Measurements from ENCODE around the gene KCNJ16.

Gene KCNJ16

GRCh38 chr17:70074236-70074830 lies 692 bp upstream of the KCNJ16 start:
- Histone ChIP-seq H3K4me1 (no peaks in the 10 kb centered on the region), H3K27me3 (ENCODE audit: low read depth) (no peaks in the 10 kb centered on the region), H3K36me3 (replicated peaks) (no peaks in the 10 kb centered on the region), H3K9me3 (no peaks in the 10 kb centered on the region), H3K4me3 (no peak overlapping the region)
- no peak for DNase-seq (ENCODE audit: low spot score in 2 of 2)
- in situ Hi-C loops (cut with MboI; ENCODE audit: low sequenced_read_pairs), result no loop called here

- Histone ChIP-seq H3K36me3 (replicated peaks) (no peaks in the 10 kb centered on the region), H3K27me3 (ENCODE audit: low read depth) (no peaks in the 10 kb centered on the region), H3K4me3 (no peak overlapping the region), H3K4me1 (no peaks in the 10 kb centered on the region), H3K9me3 (no peaks in the 10 kb centered on the region)
- DNase-seq (ENCODE audit: low spot score in 2 of 2), result no peak
- in situ Hi-C loops (cut with MboI; ENCODE audit: low sequenced_read_pairs), result no loop called here
These were observed 1.2 kb downstream of the KCNJ16 start for GRCh38 chr17:70076189-70076588.

GRCh38 chr17:70076831-70077230 lies 1.8 kb downstream of the KCNJ16 start:
- in situ Hi-C loops (cut with MboI; ENCODE audit: low sequenced_read_pairs), result no loop called here
- H3K27me3 ChIP-seq (ENCODE audit: low read depth), result no peaks in the 10 kb centered on the region
- H3K9me3 ChIP-seq, result no peaks in the 10 kb centered on the region
- no peak for DNase-seq (ENCODE audit: low spot score in 2 of 2)
- no peak overlapping the region for H3K4me3 ChIP-seq
- no peaks in the 10 kb centered on the region for H3K4me1 ChIP-seq
- H3K36me3 ChIP-seq (replicated peaks), result no peaks in the 10 kb centered on the region

- H3K4me3 ChIP-seq, result no peak overlapping the region
- H3K36me3 ChIP-seq (replicated peaks), result no peaks in the 10 kb centered on the region
- H3K9me3 ChIP-seq, result no peaks in the 10 kb centered on the region
- no peaks in the 10 kb centered on the region for H3K27me3 ChIP-seq (ENCODE audit: low read depth)
- in situ Hi-C loops (cut with MboI; ENCODE audit: low sequenced_read_pairs), result no loop called here
- H3K4me1 ChIP-seq, result no peaks in the 10 kb centered on the region
- DNase-seq (ENCODE audit: low spot score in 2 of 2), result no peak
These were observed 3.5 kb downstream of the KCNJ16 start for GRCh38 chr17:70078549-70078948.

GRCh38 chr17:70078994-70079531 lies 4.0 kb downstream of the KCNJ16 start:
- no peak for DNase-seq (ENCODE audit: low spot score in 2 of 2)
- in situ Hi-C loops (cut with MboI; ENCODE audit: low sequenced_read_pairs), result no loop called here
- Histone ChIP-seq H3K4me3 (no peak overlapping the region), H3K36me3 (replicated peaks) (no peaks in the 10 kb centered on the region), H3K4me1 (no peaks in the 10 kb centered on the region), H3K9me3 (no peaks in the 10 kb centered on the region), H3K27me3 (ENCODE audit: low read depth) (no peaks in the 10 kb centered on the region)

- H3K9me3 ChIP-seq, result no peaks in the 10 kb centered on the region
- H3K27me3 ChIP-seq (ENCODE audit: low read depth), result no peaks in the 10 kb centered on the region
- DNase-seq (ENCODE audit: low spot score in 2 of 2), result no peak
- H3K4me3 ChIP-seq, result no peak overlapping the region
- H3K4me1 ChIP-seq, result no peaks in the 10 kb centered on the region
- H3K36me3 ChIP-seq (replicated peaks), result no peaks in the 10 kb centered on the region
- in situ Hi-C loops (cut with MboI; ENCODE audit: low sequenced_read_pairs), result no loop called here
These were observed 5.7 kb downstream of the KCNJ16 start for GRCh38 chr17:70080541-70081347.

- H3K4me3 ChIP-seq, result no peak overlapping the region
- no peak for DNase-seq (ENCODE audit: low spot score in 2 of 2)
- H3K36me3 ChIP-seq (replicated peaks), result no peaks in the 10 kb centered on the region
- H3K4me1 ChIP-seq, result no peaks in the 10 kb centered on the region
- in situ Hi-C loops (cut with MboI; ENCODE audit: low sequenced_read_pairs), result no loop called here
- H3K27me3 ChIP-seq (ENCODE audit: low read depth), result no peaks in the 10 kb centered on the region
- H3K9me3 ChIP-seq, result no peaks in the 10 kb centered on the region
These were observed 6.9 kb downstream of the KCNJ16 start for GRCh38 chr17:70081885-70082284.

- H3K27me3 ChIP-seq (ENCODE audit: low read depth), result no peaks in the 10 kb centered on the region
These were observed 9.5 kb downstream of the KCNJ16 start for GRCh38 chr17:70084476-70084875.

GRCh38 chr17:70086516-70086915 lies 11.5 kb downstream of the KCNJ16 start:
- no peaks in the 10 kb centered on the region; the same call in 1 of the 2 replicates for H3K9me3 ChIP-seq
- H3K27me3 ChIP-seq (ENCODE audit: low read depth), result no peaks in the 10 kb centered on the region
- no peak for DNase-seq (ENCODE audit: low spot score in 2 of 2)
- in situ Hi-C loops (cut with MboI; ENCODE audit: low sequenced_read_pairs), result no loop called here
- H3K36me3 ChIP-seq (replicated peaks), result no peaks in the 10 kb centered on the region
- H3K4me1 ChIP-seq, result no peaks in the 10 kb centered on the region
- no peak overlapping the region for H3K4me3 ChIP-seq

More at GRCh38 chr17:70084476-70084875, 9.5 kb downstream of the KCNJ16 start:
- no peaks in the 10 kb centered on the region for H3K36me3 ChIP-seq (replicated peaks)
- in situ Hi-C loops (cut with MboI; ENCODE audit: low sequenced_read_pairs), result no loop called here
- no peak for DNase-seq (ENCODE audit: low spot score in 2 of 2)
- no peaks in the 10 kb centered on the region for H3K4me1 ChIP-seq
- no peak overlapping the region for H3K4me3 ChIP-seq
- no peaks in the 10 kb centered on the region for H3K9me3 ChIP-seq

- Histone ChIP-seq H3K27me3 (ENCODE audit: low read depth) (no peaks in the 10 kb centered on the region), H3K4me1 (no peaks in the 10 kb centered on the region), H3K36me3 (replicated peaks) (no peaks in the 10 kb centered on the region), H3K4me3 (no peak overlapping the region), H3K9me3 (no peaks in the 10 kb centered on the region; the same call in 1 of the 2 replicates)
- in situ Hi-C loops (cut with MboI; ENCODE audit: low sequenced_read_pairs), result no loop called here
- no peak for DNase-seq (ENCODE audit: low spot score in 2 of 2)
These were observed 14.6 kb downstream of the KCNJ16 start for GRCh38 chr17:70089513-70090148.

GRCh38 chr17:70091005-70091568 lies 16.1 kb downstream of the KCNJ16 start:
- DNase-seq (ENCODE audit: low spot score in 2 of 2), result no peak
- Histone ChIP-seq H3K4me1 (no peaks in the 10 kb centered on the region), H3K4me3 (no peak overlapping the region), H3K27me3 (ENCODE audit: low read depth) (no peaks in the 10 kb centered on the region), H3K9me3 (no peaks in the 10 kb centered on the region; the same call in 1 of the 2 replicates), H3K36me3 (replicated peaks) (no peaks in the 10 kb centered on the region)
- in situ Hi-C loops (cut with MboI; ENCODE audit: low sequenced_read_pairs), result no loop called here

- DNase-seq (ENCODE audit: low spot score in 2 of 2), result no peak
- no peaks in the 10 kb centered on the region for H3K27me3 ChIP-seq (ENCODE audit: low read depth)
- in situ Hi-C loops (cut with MboI; ENCODE audit: low sequenced_read_pairs), result no loop called here
These were observed 16.7 kb downstream of the KCNJ16 start for GRCh38 chr17:70091696-70092095.

GRCh38 chr17:70093163-70093562 lies 18.1 kb downstream of the KCNJ16 start:
- DNase-seq (ENCODE audit: low spot score in 2 of 2), result no peak
- Histone ChIP-seq H3K27me3 (ENCODE audit: low read depth) (no peaks in the 10 kb centered on the region), H3K4me1 (no peaks in the 10 kb centered on the region), H3K4me3 (no peak overlapping the region), H3K9me3 (no peaks in the 10 kb centered on the region; the same call in 1 of the 2 replicates), H3K36me3 (replicated peaks) (no peaks in the 10 kb centered on the region)
- in situ Hi-C loops (cut with MboI; ENCODE audit: low sequenced_read_pairs), result no loop called here

More at GRCh38 chr17:70091696-70092095, 16.7 kb downstream of the KCNJ16 start:
- no peaks in the 10 kb centered on the region for H3K4me1 ChIP-seq
- H3K9me3 ChIP-seq, result no peaks in the 10 kb centered on the region; the same call in 1 of the 2 replicates
- no peak overlapping the region for H3K4me3 ChIP-seq
- no peaks in the 10 kb centered on the region for H3K36me3 ChIP-seq (replicated peaks)

All from HAP-1 (cell line).